Mesodermal cell (in vitro differentiated cells): ENCODE measurements around the gene ZDHHC7.

Source experiments
- H3K27ac ChIP-seq: 2 replicates; pipeline ENCODE4 v1.7.0; 2013; ENCODE audit warnings: mild to moderate bottlenecking, low read depth, low read length, moderate library complexity; ENCODE audit not compliant: severe bottlenecking
- H3K36me3 ChIP-seq: 2 replicates; pipeline ENCODE4 v1.7.1; 2013; ENCODE audit warnings: mild to moderate bottlenecking, low read length, moderate library complexity; ENCODE audit not compliant: control insufficient read depth, insufficient read depth
- H3K4me1 ChIP-seq: one replicate; pipeline ENCODE4 v1.7.1; 2013; ENCODE audit warnings: mild to moderate bottlenecking, low read length; ENCODE audit not compliant: insufficient read depth, control insufficient read depth, poor library complexity, severe bottlenecking
- H3K4me3 ChIP-seq: 2 replicates; pipeline ENCODE4 v1.7.0; 2013; ENCODE audit warnings: low read length, control low read depth, mild to moderate bottlenecking; ENCODE audit not compliant: insufficient read depth, poor library complexity, severe bottlenecking; ENCODE audit errors: extremely low read depth
- H3K9me3 ChIP-seq: 2 replicates; pipeline ENCODE4 v1.7.1; 2013; ENCODE audit warnings: mild to moderate bottlenecking, low read length, moderate library complexity; ENCODE audit not compliant: control insufficient read depth
- WGBS, 2 experiments: methylation state at CpG; one replicate each; pipeline ENCODE4 v1.1.5; 2013; ENCODE audit warnings: missing lambda C conversion rate in 2 of 2; ENCODE audit not compliant: insufficient coverage in 2 of 2; 5-methylcytosine and 5-hydroxymethylcytosine counted together

The ZDHHC7 gene

DNA sequence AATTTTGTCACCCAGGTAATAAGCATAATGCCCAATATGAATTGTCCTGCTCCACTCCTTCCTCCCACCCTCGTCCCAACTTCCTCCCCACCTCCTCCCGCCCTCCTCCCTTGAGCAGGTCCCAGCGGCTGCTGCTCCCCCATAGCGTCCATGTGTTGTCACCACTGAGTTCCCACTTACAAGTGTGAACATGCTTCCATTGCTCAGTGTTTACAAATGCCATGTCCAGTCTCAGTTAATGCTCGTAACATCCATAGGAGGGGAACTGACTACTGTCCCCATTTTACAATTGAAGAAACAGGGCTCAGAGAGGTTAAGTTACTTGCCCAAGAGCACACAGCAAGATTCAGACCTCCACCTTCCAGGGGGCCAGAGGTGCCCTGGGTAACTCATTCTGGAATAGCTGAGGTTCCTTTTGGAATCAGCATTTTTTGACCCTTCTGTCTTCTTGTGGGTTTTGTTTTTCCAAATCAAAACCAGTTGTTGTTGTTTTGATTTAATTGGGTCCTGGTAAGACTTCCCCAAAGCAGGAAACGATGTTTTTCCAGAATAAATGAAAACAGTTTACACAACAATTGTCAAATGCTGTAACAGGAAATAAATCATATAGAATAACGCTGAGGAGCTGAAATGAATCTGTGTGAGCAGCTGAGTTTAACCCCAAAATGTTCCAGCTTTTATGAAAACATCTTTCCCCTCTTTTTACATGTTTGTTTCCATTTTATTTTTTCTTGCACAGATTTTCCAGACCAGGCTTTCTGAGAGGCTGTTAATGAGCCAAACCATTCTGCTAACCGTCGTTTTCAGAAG is 73.9 kb downstream of the ZDHHC7 start:
- Histone ChIP-seq H3K4me3 (no peak overlapping the region), H3K4me1 (peaks cover 6% of the 10 kb centered on the region), H3K27ac (no peak overlapping the region), H3K9me3 (no peaks in the 10 kb centered on the region), H3K36me3 (no peaks in the 10 kb centered on the region)
- 89 to 90% methylated on average over 8 of the region's 9 CpGs for WGBS, 2 experiments

- H3K27ac ChIP-seq, result no peak overlapping the region
- WGBS, 2 experiments, result 89% methylated on average over 27 of the region's 29 CpGs
Observed at GRCh38 chr16:84933774-84934631, 77.3 kb downstream of the ZDHHC7 start.

GRCh38 chr16:84932681-84933080 is 78.7 kb downstream of the ZDHHC7 start:
- WGBS, 2 experiments, result 81 to 85% methylated on average over 5 of the region's 5 CpGs
- no peaks in the 10 kb centered on the region for H3K4me1 ChIP-seq
- H3K9me3 ChIP-seq, result no peaks in the 10 kb centered on the region
- H3K36me3 ChIP-seq, result no peaks in the 10 kb centered on the region
- no peak overlapping the region for H3K27ac ChIP-seq
- H3K4me3 ChIP-seq, result no peak overlapping the region

More at GRCh38 chr16:84933774-84934631, 77.3 kb downstream of the ZDHHC7 start:
- Histone ChIP-seq H3K4me1 (no peaks in the 10 kb centered on the region), H3K36me3 (no peaks in the 10 kb centered on the region), H3K9me3 (no peaks in the 10 kb centered on the region), H3K4me3 (no peak overlapping the region)

DNA sequence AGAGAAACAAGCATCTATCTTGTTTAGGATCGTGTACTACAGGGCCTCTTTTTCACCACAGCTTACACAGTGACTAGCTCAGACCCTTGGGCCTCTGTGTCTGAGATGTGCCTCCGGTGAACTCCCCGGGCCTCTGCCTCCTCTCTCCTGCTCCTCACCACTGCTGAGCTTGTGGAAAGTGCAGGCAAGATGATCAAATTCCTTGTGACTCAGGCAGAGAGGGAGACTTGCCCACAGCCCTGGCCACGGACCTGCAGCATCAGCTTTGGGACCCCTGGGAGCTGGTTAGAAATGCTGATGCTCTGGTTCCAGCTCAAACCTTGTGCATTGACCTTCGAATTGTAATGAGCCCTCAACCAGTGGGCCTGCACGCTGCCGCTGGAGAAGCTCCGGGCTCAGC is 79.8 kb downstream of the ZDHHC7 start:
- Histone ChIP-seq H3K9me3 (no peaks in the 10 kb centered on the region), H3K4me3 (no peak overlapping the region), H3K4me1 (no peaks in the 10 kb centered on the region), H3K36me3 (no peaks in the 10 kb centered on the region), H3K27ac (no peak overlapping the region)
- 89 to 98% methylated on average over 5 to 6 of the region's 8 CpGs for WGBS, 2 experiments

DNA sequence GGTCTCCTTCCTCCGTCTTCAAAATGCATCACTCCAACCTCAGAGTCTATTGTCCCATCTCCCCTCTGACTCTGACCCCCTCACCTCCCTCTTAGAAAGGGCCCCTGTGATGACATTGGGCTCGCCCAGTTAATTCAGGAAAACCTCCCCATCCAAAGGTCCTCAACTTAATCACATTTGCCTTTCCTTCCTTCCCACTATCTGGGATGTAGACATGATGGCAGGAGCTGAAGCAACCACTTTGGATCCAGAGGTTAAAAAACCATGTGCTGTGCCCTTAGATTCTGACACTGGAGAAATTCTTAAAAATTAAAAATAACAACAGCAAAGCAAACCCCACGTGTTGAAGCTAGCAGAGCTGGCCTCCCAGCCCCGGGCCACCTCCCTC is 80.2 kb downstream of the ZDHHC7 start:
- WGBS, 2 experiments, result 95 to 97% methylated on average over 4 of the region's 4 CpGs
- H3K27ac ChIP-seq, result no peak overlapping the region
- H3K9me3 ChIP-seq, result no peaks in the 10 kb centered on the region
- no peaks in the 10 kb centered on the region for H3K4me1 ChIP-seq
- no peaks in the 10 kb centered on the region for H3K36me3 ChIP-seq
- H3K4me3 ChIP-seq, result no peak overlapping the region

DNA sequence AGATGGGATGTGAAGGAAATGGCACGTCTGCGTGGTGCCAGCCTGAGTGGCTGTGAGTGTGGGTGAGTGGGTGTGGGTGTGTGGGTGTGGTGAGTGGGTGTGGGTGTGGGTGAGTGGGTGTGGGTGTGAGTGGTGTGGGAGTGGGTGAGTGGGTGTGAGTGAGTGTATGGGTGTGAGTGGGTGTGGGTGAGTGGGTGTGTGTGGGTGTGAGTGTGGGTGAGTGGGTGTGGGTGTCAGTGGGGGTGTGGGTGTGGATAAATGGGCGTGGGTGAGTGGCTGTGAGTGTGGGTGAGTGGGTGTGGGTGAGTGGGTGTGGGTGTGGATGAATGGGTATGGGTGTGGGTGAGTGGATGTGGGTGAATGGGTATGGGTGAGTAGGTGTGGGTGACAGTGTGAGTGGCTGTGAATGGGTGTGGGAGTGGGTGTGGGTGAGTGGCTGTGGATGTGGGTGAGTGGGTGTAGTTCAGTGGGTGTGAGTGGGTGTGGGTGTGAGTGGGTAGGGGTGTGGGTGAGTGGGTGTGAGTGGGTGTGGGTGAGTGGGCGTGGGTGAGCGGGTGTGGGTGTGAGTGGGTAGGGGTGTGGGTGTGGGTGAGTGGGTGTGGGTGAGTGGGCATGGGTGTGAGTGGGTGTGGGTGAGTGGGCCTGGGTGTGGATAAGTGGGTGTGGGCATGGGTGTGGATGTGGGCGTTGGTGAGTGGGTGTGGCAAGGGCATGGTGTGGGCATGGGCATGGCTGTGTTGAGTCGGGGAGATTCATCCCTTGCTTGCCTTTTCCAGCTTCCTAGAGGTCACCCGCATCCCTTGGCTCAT is 80.8 kb downstream of the ZDHHC7 start:
- 63 to 74% methylated on average over 3 to 5 of the region's 8 CpGs for WGBS, 2 experiments
- Histone ChIP-seq H3K36me3 (no peaks in the 10 kb centered on the region), H3K4me3 (no peak overlapping the region), H3K9me3 (no peaks in the 10 kb centered on the region), H3K27ac (no peak overlapping the region), H3K4me1 (no peaks in the 10 kb centered on the region)

GRCh38 chr16:84929421-84930297 is 81.7 kb downstream of the ZDHHC7 start:
- Histone ChIP-seq H3K9me3 (no peaks in the 10 kb centered on the region), H3K36me3 (no peaks in the 10 kb centered on the region), H3K27ac (no peak overlapping the region), H3K4me1 (no peaks in the 10 kb centered on the region), H3K4me3 (no peak overlapping the region)
- WGBS, 2 experiments, result 90 to 91% methylated on average over 25 to 30 of the region's 36 CpGs

GRCh38 chr16:84928679-84929420 is 82.5 kb downstream of the ZDHHC7 start:
- H3K36me3 ChIP-seq, result no peaks in the 10 kb centered on the region
- no peaks in the 10 kb centered on the region for H3K4me1 ChIP-seq
- 93% methylated on average over 10 to 11 of the region's 16 CpGs for WGBS, 2 experiments
- H3K4me3 ChIP-seq, result no peak overlapping the region
- H3K27ac ChIP-seq, result no peak overlapping the region
- H3K9me3 ChIP-seq, result no peaks in the 10 kb centered on the region

GRCh38 chr16:84927621-84928591 is 83.4 kb downstream of the ZDHHC7 start:
- Histone ChIP-seq H3K36me3 (no peaks in the 10 kb centered on the region), H3K27ac (no peak overlapping the region), H3K9me3 (no peaks in the 10 kb centered on the region), H3K4me1 (no peaks in the 10 kb centered on the region), H3K4me3 (no peak overlapping the region)
- WGBS, 2 experiments, result 86 to 88% methylated on average over 30 to 31 of the region's 34 CpGs
